HG03175 (cell line): ENCODE measurements around the gene PPEF2.

Experiments
- ATAC-seq: cut with Tn5 transposase; IDR thresholded peaks from one replicate; pipeline ENCODE4 v1.9.1; 2021; ENCODE audit warnings: mild to moderate bottlenecking, moderate library complexity; ENCODE audit not compliant: unreplicated experiment

Gene PPEF2

DNA sequence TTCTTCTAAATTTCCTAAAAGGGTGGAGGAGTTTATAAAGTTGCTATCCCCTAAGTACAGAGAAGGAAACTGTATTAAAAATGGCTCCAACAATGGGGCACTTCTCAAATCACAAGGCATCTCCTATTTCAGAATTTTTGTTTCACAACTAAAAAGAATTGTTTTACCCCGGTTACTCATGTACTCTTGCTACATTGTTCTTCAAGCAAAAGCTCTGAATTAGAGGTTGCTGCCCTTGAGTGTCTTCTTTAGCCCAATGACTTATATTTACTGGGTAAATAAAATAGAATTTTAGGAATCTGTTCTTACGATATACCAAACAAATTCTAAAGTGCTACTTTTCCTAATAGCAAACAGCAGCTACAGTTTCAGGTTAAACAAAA lies 67.5 kb downstream of the PPEF2 start:
- no peak for ATAC-seq

GRCh38 chr4:75834095-75834771 lies 68.0 kb downstream of the PPEF2 start:
- no peak for ATAC-seq

DNA sequence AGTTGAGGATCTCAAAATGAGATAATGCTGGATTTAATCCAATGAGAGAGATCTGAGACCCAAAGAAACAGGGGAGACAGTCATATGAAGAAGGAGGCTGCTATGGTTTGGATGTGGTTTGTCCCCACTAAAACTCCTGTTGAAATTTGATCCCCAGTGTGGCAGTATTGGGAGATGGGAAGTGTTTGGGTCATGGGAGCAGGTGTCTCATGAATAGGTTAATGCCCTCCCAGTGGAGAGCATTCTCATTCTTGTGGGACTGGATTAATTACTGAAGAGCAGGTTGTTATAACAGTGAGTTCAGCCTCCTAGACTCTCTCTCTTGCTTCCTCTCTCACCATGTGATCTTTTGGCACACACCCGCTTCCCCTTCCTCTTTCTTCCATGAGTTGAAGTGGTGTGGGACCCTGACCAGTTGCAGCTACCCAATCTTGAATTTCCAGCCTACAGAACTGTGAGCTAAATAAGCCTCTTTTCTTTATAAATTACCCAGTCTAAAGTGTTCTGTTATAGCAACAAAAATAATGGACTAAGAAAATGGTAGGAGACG lies 70.3 kb downstream of the PPEF2 start:
- ATAC-seq = no peak

DNA sequence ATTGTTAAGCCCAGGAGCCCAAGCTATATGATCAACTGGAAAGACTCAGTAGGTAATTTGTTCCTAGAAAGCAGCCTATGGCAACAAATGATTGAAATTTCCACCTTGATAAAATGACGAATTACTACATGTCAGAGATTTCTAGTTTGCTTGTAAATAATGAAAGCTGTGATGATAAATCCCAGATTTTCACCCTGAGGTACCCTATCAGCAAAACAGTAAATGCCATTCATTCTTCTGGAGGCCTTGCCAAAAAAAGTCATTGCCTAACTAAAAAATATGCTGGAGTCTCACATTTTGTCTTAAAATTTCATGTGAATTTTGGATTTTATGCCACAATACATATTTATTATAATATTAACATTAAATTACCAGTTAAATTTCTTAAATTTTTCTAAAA lies 71.3 kb downstream of the PPEF2 start:
- ATAC-seq = no peak

GRCh38 chr4:75823812-75824211 lies 78.4 kb downstream of the PPEF2 start:
- no peak for ATAC-seq

GRCh38 chr4:75822416-75822815 lies 79.8 kb downstream of the PPEF2 start:
- ATAC-seq = no peak

DNA sequence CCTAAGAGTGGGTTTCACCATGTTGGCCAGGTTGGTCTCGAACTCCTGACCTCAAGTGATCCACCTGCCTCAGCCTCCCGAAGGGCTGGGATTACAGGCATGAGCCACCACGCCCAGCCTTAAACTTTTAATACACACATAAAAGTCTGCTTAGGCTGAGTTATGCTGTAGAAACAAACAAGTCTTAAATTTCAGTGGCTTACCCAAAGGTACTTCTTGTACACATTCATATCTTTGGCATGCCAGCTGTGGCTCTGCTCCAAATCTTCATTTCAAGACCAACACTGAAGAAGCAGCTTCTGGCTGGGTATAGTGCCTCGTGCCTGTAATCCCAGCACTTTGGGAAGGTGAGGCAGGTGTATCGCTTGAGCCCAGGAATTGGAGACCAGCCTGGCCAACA lies 80.3 kb downstream of the PPEF2 start:
- no peak for ATAC-seq

DNA sequence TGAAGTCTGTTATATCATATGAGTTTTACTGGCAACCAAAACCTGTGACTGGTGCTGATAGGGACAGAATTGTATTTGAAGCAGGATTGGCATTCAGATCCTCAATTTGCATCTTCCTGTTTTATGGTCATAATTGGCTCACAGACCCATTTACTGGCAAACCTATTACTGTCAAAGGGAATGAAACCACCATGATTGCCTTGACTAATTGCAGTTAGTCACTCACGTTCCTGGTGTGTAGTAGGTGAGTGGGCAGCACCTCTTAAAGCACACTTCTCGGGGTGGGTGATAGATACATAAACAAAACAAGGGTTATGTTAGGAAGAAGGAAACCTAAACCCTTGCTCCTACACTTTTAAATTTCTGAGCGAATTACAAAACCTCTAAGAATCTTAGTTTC lies 81.0 kb downstream of the PPEF2 start:
- no peak for ATAC-seq

DNA sequence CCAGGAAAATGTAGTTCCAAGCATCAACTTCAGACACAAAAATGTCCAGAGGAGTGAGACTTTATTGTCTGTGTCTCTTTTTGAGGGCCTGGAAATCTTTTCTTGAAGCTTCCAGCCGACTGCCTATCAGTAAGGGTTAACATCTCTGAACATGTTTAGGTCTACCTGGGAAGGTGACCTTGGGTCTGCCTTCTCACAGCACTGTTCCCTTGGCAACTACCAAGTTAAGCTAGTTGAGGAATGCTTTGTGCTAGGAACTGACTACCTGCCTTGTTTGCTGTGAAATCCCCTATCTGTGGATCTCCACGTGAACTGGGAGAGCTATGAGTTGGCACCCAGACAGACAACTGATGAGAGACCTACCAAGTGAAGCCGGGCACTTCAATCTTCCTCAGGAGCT lies 81.6 kb downstream of the PPEF2 start:
- no peak for ATAC-seq

- no peak for ATAC-seq
Measured at GRCh38 chr4:75820197-75820596, 82.1 kb downstream of the PPEF2 start.

DNA sequence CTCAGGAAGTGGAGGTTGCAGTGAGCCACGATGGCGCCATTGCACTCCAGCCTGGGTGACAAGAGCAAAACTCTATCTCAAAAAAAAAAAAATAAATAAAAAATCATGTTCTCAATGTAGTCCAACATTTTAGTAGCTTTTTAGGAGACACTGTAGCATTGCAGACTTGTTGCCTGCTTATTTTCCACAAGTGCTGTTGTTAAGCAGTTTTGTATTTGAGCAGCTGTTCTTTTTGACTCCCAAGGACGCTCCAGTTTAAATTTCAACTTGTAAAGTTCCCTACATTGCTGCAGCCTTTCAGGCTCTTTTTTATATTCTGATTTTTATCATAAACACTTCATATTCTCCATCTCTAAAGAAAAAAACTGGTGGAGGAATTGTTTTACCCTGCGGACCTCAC lies 83.1 kb downstream of the PPEF2 start:
- ATAC-seq = no peak

GRCh38 chr4:75817901-75818300 lies 84.4 kb downstream of the PPEF2 start:
- no peak for ATAC-seq
